Measurements from ENCODE around the gene NRIP3.
A peak's percentile ranks its signal among the peaks of the same experiment; 100 is the strongest.
"Not testable (repeated sequence)": the region's sequence is repeated elsewhere in the genome, so short reads cannot be mapped to it uniquely, and the experiment has no call there.

Gene NRIP3

DNA sequence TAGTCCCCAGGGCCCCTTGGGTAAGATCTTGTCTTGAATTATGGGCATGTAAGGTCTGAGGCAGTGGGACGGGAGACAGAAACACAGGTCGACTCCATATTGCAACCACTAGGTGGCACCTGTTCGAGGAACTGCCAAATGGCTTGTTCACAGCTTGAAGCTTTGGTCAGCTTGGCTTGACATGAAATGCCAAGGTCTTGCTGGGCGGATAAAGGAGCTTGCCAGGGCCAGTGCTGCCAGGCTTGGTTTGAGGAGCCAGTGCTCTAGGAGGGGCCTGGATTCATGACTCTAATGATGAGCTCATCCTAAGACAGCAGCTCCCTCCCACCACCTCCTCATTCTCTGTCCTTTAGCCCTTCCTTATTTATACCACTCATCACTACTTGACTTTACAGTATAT, 11.9 kb upstream of the NRIP3 start:
- DNase-seq, result peak; percentile 11

DNA sequence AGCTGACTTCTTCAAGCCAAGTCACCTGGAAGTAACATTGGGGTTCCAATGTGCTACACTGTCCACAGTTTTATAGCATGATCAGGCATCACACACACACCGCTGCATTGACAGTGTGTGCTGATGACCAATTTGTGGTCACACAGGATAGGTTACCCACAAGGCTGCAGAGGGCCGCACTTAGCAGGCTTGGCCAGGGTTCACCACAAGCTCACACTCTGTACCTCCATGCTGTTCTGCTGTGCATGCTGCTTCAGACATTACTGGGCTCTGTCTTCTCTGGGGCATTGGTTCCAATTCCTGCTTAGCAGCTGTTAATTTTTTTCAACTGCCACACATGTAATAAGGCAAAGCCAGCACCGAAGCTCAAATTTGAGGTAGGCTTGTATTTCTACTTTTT, 11.0 kb upstream of the NRIP3 start:
- no peak for DNase-seq

DNA sequence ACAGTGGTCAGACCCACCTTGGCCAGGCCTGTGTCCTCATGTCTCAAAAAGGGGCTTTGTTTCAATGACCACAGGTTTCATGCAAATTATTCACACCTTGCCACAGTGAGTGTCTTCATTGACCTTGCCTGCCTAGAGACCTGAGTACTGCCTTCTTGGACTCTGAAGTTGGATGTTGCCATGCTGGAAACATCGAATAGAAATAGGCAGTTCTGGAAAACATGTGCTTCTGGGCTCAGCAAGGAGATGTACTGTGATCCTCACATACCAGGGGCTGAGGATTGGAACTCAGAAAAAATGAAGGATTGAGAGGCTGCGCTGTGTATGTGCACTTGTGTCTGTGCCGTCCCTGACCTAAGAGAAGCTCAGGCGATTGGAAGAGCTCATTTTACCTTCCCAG, 9.6 kb upstream of the NRIP3 start:
- DNase-seq, result no peak

DNA sequence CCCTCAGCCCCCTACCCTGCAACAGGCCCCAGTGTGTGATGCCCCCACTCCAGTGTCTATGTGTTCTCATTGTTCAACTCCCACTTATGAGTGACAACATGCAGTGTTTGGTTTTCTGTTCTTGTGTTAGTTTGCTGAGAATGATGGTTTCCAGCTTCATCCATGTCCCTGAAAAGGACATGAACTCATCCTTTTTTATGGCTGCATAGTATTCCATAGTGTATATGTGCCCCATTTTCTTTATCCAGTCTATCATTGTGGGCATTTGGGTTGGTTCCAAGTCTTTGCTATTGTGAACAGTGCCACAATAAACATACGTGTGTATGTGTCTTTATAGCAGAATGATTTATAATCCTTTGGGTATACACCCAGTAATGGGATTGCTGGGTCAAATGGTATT, 5.7 kb upstream of the NRIP3 start:
- not testable (repeated sequence) for DNase-seq

DNA sequence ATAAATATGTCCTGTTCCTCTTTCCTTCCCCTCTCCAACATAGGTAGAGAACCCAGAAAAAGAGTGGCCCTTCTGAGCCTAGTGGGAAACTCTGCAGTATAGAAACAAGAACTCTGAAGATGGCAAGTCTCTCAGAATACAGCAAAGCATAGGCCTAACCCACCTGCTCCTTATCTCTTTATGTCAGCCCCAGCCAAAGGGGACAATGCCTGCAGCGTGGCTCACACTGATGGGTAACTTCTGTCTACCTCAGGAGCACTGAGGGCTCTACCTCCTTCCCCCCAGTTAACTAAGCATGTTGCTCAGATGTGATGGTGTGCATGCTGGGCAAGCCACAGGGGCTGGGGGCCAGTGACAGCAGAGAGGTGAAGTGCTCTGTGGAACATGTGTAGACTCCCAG, 4.9 kb upstream of the NRIP3 start:
- no peak for DNase-seq

DNA sequence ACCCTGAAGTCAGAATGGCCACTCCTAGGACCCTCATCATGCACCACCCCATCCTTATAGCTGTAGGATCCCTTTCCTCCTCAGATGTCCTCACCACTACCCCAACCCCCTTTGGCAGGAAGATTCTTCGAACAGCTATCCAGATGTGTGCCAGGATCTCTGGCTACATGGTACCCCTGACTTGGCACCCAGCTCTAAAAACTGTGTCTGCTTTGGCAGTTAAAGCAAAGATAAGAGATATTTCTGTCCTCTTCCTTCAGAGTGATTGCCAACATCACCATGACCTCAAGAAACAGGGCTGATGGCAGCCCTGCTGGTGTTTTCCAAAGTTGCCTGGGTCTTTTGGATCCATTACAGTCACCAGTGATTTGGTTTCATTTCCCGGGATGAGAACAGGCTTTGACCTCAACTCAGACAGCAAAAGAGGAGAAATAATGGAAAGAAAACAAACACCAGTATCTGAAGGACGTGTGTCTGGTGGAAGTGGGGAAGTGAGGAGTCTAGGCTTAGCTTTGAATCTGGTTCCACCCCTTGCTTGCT, 4.3 kb upstream of the NRIP3 start:
- DNase-seq, result no peak

DNA sequence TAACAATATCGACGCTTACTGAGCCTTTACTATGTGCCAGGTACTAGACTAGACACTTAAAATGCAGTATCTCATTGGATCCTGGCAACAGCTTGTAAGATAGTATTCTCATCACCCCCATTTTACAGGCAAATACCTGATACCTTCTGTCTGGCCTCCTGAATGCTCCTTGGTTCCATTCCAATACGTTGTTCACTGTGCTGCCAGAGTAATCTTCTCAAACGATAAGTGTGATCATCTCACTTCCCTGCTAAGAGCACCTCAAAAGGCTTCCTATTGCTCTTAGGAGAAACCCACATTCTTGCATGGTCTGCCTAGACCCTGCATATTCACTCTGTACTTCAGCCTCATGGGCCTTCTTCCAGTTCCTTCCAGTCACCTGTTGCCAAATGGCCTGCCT, 1.3 kb upstream of the NRIP3 start:
- DNase-seq, result no peak

DNA sequence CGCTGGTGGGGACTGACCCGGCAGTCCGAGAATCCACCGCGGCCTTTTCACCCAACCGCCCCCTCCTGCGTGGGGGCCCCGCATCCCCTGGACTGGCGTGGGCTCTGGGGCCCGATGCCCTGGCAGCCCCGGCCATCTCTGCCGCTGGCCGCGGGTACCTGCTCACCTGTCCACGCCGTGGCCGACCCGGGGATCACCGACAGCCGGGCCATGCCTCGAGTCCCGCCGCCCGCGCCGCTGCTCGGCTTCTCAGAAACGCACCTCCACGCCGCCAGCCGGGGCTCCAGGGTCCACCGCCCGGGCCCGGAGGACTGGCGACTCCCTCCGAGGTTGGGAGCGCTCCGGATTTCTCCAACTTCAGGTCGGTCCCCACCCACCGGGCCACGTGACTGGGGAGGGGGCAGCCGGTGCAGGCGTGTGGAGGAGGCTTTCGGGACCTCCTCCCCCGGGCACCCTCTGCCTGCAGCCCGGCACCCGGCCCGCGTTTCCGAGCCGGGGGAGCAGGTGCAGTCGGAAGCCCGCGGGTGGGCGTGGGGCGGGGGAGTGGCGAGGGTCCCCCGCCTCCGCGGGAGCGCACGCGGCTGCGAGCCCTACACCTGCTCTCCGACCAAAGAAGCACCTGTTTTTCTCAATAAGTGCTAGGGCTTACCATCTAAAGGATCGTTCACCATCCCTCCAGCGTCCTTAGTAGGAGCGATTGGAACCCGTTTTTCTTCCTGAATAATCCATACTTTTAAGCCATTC, 554 bp upstream of the NRIP3 start:
- peak; percentile 16 for DNase-seq

DNA sequence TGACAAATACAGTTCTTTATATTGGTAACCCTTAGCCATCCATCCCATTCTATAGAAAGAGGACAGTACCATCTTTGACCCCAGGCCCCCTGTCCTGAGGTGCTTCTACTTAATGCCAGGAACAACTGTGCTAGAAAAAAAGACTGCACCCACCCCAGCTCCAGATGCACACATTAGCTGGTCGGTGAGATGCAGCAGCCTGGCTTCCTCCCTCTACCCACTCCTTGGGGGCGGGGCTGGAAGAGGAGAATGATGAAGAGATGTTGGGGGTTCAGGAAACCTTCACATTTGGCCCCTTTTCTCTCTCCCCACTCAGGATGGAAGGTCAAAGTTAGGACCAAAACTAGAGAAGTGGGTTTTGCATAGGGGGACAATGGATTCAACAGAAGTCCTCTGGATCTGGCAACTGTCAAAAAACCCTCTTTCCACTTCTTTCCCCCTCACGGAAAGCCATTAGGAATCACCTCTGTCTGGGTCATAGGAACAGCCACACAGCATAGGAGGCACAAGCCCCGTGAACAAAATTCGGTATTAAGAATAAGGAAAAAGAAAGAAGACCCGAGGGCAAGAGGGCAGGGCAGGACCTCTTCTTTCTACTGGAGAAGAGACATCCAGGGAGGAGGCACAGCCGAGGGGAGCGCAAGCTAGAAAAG, 755 bp downstream of the NRIP3 start:
- DNase-seq, result no peak

DNA sequence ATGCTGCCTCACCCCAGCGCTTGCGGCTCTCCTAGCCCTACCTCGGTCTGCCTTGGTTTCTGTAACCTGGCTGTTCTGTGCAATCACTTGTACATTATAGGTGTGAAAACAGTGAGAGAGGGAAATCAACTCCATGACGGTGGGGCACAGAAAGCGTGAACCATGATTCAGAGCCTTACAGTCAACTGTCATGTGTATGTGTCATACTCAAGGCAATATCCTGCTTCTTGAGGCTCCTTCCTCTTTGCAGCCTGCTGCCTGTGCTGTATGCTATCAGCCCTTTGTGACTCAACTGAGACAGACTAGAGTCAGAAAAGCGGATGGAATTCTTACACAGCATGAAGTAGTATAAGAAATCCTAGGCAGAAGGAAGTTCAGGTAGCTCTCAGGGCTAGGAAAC, 2.1 kb downstream of the NRIP3 start:
- DNase-seq, result no peak

DNA sequence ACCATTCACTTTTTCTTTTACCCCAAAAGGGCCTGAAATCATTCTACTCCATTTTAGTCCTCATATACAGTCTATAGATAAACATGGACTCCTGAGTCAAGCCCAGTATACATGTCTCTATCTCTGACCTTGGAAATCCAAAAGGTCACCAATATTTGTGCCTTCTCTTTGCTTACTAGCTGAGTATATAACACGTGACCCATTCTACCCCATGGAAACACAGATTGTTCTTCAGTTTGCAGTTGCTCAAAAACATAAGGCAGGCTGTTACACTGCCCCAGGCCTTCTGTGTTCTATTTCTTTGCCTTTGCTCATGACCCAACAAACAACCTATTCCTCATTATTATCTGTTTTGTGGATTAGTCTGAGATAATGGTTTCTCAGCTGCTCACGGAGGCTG, 5.8 kb downstream of the NRIP3 start:
- DNase-seq, result no peak

DNA sequence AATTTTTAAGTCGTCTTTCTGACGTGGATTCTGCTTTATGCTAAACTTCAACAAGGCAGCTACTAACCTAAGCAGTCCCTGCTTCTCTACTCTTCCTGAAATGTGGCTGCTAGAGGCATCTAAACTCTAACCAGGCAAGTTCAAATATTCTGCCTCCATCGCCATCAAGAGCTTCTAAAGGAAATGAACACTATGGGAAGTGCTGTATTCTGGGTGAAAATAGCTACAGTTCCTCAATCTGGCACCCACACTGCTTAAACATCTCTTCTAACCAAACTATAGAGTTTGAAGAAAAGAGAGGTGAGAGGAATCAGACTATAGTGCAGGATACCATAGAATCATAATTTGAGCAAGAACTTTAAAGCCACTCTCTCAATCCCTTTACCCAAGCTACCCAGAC, 6.3 kb downstream of the NRIP3 start:
- DNase-seq, result no peak

DNA sequence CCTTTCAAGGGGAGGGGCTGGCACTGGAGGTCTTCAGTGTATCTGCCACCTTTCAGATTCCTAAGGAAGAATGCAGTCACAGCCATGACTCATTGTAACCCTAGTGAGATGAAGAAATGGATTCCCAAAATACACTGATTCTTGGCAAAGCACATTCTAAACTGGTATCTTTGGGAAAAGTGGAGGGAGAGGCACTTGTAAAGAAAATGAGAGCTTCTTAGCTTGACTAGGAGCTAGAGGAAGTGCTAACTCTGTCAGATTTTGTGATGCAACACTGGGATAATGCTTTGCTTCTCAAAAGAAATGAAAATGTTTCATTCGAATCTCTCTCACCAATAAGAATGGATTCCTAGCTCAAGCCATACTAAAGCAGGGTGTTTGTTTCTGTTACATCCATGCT, 14.3 kb downstream of the NRIP3 start:
- DNase-seq, result no peak

DNA sequence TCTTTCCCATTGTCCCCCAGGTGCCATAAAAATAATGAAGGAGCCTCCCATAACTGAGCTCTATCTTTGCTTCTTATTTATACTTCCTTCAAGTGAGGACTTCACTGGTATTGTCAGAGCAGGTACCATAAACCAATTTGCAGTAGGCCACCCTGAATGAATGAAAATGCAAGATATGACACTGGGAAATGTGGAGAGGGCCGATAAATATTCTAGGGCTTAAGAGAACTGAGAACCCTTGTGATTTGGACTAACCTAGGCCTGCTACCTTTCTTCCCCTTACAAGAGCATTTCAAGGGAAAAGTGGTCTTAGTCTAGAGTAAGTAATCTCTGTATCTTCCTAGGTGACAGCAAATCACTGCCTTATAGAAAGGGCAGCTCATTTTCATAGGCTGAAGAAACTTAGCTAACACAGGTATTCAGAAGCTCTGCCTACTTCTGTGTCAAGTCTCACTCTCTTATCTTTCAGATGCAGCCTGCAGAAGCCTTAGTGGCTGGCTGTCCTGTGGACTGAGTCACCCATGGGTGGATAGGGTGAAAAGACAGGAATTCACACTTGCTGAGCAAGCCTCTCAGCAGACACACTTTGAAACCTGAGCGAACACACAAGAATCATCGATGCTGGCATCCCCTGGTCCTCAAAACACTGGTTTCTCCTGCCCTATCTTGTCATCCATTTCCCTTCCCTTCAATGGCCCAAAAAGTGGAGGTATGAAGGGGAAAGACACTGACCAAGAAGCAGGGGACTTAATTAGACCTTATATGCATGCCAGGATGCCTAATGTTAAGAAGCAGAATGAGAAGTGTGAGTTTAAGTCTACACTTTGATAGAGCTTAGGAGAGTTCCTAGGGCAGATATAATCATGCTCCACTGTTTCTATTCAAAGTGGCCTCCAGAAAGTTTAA, 15.2 kb downstream of the NRIP3 start:
- DNase-seq, result no peak

DNA sequence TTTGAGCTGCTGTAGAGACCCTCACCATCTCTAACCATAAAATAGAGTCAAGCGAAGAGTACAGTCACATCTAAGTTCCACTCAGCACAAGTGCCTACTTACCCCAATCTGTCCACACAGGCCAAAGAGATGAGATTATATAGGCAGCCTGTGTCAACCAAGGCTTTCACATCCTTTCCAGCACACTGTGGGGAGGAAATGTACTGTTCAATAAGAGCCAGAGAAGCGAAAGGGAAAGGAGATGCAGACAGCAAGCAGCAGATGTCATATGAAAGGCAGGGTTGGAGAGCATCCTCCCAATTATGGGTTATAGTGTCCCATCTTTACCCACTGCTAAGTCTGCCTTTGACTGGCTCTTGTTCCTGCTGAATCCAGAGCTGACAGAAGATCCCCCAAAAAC, 16.4 kb downstream of the NRIP3 start:
- no peak for DNase-seq

DNA sequence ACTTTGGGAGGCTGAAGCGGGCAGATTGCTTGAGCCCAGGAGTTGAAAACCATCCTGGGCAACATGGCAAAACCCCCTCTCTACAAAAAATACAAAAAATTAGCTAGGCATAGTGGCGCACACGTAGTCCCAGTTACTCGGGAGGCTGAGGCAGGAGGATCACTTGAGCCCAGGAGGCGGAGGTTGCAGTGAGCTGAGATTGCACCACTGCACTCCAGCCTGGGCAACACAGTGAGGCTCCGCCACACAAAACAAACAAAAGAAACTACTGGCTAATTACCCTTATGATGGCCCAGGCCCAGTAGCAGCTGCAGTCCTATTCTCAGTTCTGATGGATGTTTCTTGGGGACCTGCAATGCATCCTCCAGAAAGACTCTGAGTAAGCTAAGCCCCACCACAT, 17.0 kb downstream of the NRIP3 start:
- DNase-seq, result not testable (repeated sequence)

DNA sequence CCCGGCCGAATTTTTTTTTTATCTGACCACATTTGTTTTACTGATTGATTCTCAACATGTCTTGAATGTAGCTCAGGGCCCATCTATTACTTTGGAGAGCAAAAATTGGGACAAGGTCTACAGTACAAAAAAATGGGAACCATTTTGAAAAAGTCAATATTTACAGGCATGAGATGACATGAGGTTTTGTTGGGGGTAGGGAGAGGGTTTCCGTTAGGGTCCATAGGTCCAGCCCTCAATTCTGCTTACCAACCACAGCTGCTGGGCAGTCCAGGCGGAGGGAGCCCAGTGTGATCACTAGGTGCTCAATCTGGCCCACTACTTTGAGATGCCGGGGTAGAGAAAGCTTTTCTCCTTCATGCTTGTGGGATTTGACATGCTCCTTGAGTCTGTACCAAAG, 18.3 kb downstream of the NRIP3 start:
- no peak for DNase-seq

DNA sequence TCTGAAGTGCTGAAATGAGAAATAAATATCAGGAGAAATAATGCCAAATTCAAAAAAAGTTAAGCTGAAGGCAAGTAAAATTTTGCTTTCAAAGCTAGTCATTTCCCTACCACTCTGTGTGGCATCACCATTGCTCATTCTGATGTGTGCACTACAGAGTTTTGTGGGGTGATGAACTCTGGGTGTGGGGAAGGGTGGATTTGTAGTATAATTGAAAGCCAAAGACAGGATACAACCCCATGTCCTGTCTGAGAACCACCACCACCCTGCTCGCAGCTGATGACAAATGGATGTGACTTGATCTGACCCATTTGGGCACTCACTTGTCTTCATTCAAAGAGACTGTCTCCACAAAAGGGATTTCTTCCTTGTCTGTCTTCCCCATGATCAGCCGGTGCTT, 20.2 kb downstream of the NRIP3 start:
- DNase-seq, result no peak

DNA sequence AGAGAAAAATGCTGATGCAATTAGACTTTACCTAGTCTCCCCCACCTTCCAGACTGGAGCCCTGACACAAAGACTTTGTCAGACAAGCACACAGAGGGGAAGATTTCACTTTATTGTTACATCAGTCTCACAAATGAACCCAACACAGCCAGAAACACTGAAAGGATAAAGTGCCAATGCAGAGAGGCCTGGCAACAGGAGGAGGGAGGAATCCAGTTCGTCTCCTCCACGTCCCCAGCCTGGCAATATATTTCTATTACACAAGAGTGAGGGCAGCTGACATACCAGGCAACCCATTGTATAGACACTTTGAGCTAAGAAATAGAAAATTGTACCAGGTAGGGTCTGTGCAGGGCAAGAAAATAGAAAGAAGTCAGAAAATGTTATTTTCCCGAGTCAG, 23.3 kb downstream of the NRIP3 start:
- DNase-seq, result no peak

DNA sequence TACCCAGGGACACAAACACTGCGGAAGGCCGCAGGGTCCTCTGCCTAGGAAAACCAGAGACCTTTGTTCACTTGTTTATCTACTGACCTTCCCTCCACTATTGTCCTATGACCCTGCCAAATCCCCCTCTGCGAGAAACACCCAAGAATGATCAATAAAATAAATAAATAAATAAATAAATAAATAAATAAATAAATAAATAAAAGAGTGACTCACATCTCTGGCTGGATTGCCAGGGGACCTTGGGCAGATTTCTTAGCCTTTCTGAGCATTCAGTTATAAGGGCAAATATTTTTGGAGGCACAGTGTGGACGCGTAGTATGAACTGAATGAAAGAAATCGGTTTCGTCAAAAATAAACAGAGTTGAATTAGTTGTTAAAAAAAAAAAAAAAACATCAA, 24.4 kb downstream of the NRIP3 start:
- DNase-seq, result not testable (repeated sequence)

DNA sequence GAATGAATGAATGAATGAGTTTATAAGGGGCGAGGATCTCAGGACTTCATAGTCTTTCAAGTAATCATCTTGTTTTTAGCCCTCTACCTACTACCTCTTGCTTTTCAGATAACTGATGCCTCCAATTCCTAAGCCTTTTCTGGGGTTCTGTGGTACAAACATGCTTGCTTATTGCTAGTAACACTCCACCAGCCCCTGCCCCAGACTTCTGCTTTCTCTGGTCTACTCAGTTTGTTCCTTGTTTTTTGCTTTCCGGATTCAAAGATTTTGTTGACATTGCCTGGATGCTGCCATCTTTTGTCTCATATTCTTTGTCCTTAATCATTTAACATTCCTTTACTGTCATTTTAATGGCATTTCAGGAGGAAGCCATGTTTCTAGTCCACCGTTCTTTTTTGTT, 30.7 kb downstream of the NRIP3 start:
- no peak for DNase-seq

DNA sequence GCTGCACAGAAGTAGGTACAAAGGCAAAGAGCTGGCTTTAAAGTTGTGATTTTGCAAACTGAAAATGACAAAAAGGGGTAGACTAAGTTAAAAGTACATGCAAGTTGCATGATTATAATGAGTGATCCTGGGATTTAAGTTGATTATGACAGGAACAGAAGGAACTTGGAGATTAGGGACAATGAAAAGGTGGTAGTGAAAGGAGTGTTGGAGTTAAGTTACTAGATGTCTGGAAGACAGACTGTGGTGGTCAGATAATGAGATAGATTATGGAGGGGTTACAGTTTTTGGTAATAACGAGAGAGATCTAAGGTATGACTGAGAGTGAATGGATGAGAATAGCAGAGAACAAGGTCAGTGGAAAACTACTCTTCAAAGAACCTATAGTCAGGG, 31.9 kb downstream of the NRIP3 start:
- DNase-seq, result no peak

DNA sequence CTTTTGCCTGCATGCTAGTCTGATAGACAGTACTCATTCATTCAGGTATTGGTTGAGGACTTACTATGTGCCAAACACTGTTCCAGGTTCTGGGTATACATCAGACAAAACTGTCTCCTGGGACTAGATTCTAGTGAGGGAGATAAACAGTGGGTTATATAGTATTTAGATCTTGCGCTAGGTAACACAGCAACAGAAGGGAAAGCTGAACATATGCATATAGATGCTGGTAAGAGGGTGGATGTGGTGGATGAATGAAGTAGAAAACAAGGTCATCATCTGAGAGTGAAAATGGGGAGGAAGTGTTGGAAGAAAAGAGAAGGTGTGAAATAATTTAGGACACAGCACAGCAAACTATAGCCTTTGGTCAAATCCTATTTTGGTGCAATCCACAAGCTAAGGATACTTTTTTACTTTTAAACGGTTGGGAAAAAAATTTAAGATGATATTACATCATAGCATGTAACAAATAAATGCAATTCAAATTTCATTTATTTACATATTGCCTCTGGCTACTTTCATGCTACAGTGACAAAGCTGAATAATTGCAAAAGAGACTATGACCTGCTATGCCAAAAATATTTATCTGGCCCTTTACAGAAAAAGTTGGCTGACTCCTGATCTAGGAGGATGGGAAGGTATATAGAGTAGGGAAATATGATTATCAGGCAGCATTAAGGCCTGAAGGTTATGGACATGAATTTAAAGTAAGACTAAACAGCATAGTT, 32.4 kb downstream of the NRIP3 start:
- no peak for DNase-seq

All from effector CD8-positive, alpha-beta T cell (primary cell).